Measurements from ENCODE around the gene NT5DC1. TPM values are rescaled to one million over a fixed set of nuclear protein-coding genes. Genes with fewer than 3 reads are reported as not detected.

Gene NT5DC1
- total RNA-seq, 2 donors from 2014 or later, result 37.5 to 38.1 TPM

DNA sequence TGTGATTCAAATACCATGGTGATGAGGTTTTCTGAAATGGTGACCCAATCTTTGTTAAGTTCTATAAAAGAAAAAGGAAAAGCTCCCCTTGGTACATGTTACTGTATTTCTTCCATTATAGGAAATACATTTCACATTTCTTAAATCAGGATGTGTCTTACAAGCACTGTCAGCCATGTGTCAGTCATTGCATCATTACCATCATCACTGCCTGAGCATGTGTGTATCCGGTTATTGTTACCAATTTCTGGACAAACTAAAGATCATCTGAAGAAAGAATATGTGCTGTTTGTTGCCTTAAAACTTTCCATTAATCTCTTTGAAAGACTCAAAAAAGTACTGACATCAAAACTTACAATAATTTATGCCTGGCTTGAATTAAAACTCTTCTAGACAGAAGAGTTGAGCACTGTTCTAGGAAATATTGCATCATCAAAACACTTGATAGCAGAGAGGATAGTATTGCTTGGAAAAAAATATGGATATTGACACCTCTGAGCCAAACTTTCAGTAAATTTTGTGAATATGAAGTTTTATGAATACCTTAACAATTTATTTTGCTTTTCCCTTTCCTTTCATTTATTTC, 186.2 kb downstream of the NT5DC1 start:
- intact Hi-C loops (cut with DNase I), result loop anchor here in 1 of 2 donors (5.0 kb wide), 1 partner anchor 245 kb away; no protein-coding TSS in a partner anchor

DNA sequence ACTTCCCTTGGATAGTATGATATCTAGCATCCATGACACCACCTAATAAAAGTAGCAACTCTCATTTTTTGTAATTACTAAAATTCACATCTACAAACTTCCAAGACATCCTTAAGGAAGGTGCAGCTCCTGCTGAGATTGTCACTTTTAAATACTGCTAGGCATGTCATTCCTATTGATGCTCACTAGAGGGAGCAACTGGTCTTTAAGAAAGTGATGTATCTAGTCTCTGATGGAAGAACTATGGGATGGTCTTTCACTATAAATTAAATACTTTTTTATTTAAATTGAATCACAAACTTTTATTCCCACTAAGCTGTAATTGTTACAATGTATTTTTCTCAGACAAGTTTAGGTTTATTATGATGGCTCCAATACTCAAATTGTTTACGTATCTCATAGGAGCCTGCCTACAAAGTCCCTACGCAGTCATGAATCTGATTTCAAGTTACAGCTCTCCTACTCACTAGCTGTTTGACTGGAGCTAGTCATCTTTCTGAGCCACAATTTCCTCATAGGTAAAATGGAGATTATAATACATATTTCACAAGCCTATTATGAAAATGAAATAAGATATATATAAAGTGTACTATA, 187.1 kb downstream of the NT5DC1 start:
- no peak for DNase-seq (ENCODE audit: low spot score)
- intact Hi-C loops (cut with DNase I), result loop anchor here in 1 of 2 donors (5.0 kb wide), 1 partner anchor 245 kb away; no protein-coding TSS in a partner anchor

More for the DNA sequence above, 186.2 kb downstream of the NT5DC1 start:
- no peak for DNase-seq (ENCODE audit: low spot score)

DNA sequence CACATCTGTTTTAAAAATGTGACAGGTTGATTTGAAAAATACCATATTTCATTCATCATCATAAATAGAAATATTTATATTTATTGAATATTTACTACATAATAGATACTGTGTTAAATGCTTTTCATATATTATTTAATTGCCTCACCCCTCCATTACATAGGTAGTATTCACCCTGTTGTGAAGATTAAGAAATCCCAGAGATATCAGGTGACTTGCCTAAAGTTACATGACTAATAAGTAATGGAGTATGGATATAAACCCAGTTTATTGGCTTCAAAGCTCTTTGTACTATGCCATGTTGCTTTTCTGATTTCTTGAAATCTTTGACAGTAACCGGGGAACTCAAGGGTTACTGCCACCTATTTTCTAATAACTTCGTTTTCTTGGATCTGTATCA, 189.2 kb downstream of the NT5DC1 start:
- DNase-seq (ENCODE audit: low spot score), result no peak
- intact Hi-C loops (cut with DNase I), result loop anchor here in 1 of 2 donors (5.0 kb wide), 1 partner anchor 242 kb away; no protein-coding TSS in a partner anchor

DNA sequence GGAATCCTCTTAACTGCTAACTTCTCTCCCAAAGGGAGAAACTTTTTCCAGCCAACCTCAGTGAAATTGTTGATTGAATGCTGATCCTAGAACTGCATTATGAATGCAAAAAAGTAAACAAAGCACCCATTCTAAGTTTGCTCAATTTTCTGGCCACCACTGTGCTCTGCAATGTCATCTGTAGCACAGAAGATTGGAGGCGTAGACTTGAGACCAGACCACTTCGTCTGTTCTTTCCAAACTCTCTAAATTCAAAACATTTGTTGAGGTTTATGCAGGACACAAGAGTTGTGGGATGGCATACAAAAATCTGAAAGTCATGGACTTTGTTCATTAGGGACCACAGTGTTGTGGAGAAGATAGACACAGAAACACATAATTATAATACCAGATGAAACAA, 190.1 kb downstream of the NT5DC1 start:
- DNase-seq (ENCODE audit: low spot score), result no peak
- intact Hi-C loops (cut with DNase I), result no loop called here

DNA sequence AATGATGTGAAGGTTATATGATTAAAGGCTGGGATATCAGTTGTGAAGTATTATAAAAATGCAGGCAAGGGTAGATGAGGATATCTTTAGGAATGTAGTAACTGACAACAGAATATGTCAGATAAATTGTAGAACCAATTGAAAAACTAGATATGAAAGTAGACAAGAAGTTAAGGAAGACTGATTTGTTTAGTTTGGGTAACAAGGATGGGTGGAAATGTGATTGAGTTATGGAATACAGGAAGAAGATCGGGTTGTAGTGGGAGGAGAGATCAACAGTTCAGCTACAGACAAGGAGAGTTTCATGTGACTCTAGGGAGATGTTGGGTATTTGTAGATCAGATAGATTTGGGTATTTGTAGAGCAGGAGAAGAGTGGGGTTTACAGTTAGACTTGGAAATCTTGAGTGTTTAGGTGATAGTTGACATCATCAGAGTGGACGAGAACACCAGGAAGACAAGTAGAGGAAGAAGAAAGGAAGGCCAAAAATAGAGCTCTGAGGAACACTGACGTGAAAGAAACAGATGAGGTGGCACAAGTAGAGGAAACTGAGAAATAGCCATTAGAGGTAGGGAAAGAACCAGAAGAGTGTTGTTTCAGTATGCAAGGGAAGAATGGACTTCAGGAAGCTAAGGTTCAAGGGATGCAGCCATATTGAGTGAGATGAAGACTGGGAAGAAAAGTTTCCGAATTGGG, 191.2 kb downstream of the NT5DC1 start:
- DNase-seq (ENCODE audit: low spot score), result no peak
- intact Hi-C loops (cut with DNase I), result no loop called here

DNA sequence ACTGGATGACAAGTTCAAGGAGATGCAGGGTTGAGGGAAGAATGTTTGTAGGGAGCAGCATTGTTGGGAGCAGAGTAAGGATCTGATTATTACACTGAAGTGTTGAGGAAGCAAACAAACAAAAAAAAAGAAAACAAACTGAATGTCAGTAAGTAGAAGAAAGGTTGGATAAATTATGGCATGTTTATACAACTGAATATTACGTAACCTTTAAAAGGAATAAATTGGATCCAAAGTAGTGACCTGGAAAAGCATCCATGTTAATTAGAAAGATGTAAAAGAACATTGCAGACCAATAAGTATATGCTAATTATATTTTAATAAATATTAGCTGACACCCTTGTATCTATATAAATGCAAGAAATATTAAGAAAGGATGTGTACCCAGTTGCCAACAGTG, 191.9 kb downstream of the NT5DC1 start:
- intact Hi-C loops (cut with DNase I), result no loop called here
- DNase-seq (ENCODE audit: low spot score), result no peak

DNA sequence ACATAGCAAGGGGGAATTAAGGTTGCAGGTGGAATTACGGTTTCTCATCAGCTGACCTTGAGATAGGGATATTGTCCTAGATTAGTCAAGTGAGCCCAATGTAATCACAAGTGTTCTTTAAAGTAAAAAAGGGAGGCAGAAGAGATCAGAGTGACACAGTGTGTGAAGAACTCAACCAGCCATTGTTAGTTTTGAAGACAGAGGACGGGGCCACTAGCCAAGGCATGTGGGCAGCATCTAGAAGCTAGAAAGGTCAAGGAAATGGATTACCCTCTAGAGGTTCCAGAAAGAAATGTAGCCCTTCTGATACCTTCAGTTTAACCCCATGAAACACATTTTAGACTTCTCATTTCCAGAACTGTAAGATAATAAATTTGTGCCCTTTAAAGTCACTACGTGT, 197.6 kb downstream of the NT5DC1 start:
- intact Hi-C loops (cut with DNase I), result no loop called here
- no peak for DNase-seq (ENCODE audit: low spot score)

DNA sequence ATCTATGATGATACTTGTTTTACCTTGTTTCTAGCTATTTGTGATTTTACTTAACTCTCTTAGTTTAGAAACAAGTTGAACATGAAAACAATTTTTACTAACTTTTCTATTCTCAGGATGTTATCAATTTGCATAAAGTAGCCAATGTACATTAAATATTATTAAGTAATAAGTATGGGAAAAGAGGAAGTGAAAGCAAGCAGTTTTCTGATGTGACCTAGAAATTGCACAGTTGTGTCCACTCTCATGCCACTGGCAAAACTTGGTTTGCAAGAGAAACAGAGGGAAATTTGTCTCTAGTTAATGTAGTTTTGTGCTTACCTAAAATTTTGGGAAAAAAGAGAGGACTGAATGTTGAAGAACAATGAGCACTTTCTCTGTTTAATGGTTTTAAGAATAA, 198.3 kb downstream of the NT5DC1 start:
- intact Hi-C loops (cut with DNase I), result no loop called here
- DNase-seq (ENCODE audit: low spot score), result no peak

Other genes with a start within 250 kb of the NT5DC1 start
- 1 to 10 TPM; 5.1 to 8.3 TPM for gene FRK, start 40.0 kb upstream of the NT5DC1 start, total RNA-seq
- gene COL10A1, start 25.3 kb downstream of the NT5DC1 start, total RNA-seq, result under 1 TPM in 1 of 2 donors, not detected in 1; 0.14 TPM
- gene TSPYL4, start 153.2 kb downstream of the NT5DC1 start, total RNA-seq, result 10 to 100 TPM; 16.0 to 17.4 TPM
- gene TSPYL1, start 179.1 kb downstream of the NT5DC1 start, total RNA-seq, result 10 to 100 TPM; 67.7 to 80.3 TPM